GM20000 (cell line): ENCODE measurements around the gene AK5.
"Not testable (repeated sequence)": the region's sequence is repeated elsewhere in the genome, so short reads cannot be mapped to it uniquely, and the experiment has no call there.

ENCODE experiments used
- DNase-seq: peaks from one replicate; pipeline ENCODE4 v3.0.0; 2012; ENCODE audit warnings: low spot score
- TF ChIP-seq, protein P1 (sequence below): IDR thresholded peaks from 2 replicates; pipeline ENCODE4 v1.5.1; 2012; ENCODE audit warnings: mild to moderate bottlenecking, control low read depth; ENCODE audit errors: extremely low read depth, missing control alignments

AK5 gene

DNA sequence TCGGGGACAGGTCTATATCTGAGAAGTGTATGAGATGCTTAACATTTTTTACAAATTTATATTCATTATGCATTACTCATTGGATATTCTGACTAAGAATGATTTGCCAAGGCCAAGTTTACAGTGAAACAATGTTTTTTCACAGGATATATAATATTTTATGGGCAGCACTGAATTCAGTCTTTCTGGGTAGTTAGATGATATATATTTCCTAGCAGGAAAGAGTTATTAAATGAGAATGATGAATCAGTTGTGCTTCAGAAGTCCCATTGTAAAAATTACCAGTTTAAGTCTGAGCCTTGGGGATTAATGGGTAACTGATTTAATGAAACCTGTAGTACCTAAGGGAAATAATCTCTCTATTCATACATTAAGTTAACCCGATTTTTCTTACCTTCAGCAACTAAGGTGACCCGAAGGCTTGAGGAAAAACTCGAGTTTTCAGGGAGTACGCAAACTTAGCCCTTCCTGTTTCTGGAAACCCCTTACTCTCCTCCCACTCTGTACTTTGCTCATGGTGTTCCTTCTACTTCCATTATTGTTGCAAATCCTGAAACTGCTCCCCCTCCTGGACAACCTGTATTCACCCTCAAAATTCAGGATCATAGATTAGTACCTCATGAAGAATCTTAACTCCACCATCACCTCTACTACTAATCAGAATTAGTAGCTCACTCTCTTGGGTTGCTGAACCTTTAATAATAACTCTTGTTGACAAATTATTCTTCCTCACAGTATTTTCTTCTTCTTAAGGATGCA lies 135.1 kb downstream of the AK5 start:
- DNase-seq: no peak
- TF ChIP-seq, protein P1, sequence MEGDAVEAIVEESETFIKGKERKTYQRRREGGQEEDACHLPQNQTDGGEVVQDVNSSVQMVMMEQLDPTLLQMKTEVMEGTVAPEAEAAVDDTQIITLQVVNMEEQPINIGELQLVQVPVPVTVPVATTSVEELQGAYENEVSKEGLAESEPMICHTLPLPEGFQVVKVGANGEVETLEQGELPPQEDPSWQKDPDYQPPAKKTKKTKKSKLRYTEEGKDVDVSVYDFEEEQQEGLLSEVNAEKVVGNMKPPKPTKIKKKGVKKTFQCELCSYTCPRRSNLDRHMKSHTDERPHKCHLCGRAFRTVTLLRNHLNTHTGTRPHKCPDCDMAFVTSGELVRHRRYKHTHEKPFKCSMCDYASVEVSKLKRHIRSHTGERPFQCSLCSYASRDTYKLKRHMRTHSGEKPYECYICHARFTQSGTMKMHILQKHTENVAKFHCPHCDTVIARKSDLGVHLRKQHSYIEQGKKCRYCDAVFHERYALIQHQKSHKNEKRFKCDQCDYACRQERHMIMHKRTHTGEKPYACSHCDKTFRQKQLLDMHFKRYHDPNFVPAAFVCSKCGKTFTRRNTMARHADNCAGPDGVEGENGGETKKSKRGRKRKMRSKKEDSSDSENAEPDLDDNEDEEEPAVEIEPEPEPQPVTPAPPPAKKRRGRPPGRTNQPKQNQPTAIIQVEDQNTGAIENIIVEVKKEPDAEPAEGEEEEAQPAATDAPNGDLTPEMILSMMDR: no peak

DNA sequence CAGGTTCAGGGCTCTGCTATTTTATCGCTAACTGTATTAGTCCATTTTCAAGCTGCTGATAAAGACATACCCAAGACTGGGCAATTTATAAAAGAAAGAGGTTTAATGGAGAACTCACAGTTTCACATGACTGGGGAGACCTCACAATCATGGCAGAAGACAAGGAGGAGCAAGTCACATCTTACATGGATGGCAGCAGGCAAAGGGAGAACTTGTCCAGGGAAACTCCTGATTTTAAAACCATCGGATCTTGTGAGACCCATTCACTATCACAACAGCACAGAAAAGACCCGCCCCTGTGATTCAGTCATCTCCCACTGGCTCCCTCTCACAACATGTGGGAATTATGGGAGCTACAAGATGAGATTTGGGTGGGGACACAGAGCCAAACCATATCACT lies 136.2 kb downstream of the AK5 start:
- not testable (repeated sequence) for DNase-seq

DNA sequence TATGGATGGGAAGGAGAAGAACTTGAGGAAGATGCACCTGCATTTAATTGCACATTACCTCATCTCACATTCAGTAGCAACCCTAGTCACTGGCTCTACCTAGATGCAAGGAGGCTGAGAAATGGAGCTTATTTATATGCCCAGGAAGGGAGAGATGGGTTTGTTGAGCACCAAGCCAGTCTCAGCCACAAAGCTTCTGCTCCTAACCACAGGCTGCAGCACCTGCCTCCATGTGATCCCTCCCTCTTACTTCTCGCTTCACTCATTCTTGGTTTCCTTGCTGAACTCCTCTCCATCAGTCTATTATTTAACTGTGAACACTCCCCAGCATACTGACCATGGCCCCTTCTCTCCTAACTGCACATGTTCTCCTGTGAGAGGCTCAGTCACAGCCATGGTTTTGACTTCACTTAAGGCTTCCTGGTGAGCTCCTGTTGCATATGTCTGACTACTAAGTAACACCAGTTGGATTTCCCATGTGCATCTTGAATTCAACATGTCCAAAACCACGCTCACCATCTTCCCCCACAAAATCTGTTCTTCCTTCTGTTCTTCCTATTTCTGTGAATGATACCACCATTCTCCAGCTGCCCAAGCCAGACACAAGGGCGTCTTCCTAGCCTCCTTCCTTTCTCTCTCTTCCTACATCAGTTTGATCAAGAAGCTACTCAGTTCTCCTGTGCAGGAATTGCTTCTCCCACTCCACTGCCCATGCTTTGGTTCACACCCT lies 139.8 kb downstream of the AK5 start:
- no peak for DNase-seq
- TF ChIP-seq, protein P1: no peak

DNA sequence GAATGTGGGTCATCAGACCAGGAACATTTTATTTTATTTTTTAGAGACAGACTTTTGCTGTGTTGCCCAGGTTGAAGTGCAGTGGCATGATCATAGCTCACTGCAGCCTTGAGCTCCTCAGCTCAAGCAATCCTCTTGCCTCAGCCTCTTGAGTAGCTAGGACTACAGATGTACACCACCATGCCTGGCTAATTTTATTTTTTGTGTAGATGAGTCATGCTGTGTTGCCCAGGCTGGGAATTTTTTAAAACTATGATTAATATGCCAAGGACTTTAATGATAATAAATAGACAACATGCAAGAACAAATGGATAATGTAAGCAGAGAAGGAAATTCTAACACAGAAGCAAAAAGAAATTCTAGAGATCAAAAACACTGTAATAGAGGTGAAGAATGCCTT lies 142.4 kb downstream of the AK5 start:
- TF ChIP-seq, protein P1: no peak
- DNase-seq: no peak

DNA sequence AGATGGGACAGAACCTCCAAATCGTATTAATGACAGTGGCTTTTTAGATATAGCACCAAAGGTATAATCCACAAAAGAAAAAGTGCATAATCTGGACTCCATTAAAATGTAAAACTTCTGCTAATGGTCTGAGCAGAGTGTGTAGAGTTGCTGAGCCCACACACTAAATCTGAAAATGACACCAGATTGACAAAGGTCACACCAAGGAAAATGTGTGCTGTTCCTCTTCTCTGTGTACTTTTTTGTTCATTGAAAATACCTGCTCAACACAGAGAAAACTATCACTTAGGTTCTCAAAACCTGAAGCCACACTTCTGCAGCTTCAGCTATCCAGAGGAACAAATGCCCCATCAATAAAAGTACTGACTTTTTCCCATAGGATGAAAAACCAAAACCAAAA lies 146.2 kb downstream of the AK5 start:
- no peak for DNase-seq
- TF ChIP-seq, protein P1: no peak

DNA sequence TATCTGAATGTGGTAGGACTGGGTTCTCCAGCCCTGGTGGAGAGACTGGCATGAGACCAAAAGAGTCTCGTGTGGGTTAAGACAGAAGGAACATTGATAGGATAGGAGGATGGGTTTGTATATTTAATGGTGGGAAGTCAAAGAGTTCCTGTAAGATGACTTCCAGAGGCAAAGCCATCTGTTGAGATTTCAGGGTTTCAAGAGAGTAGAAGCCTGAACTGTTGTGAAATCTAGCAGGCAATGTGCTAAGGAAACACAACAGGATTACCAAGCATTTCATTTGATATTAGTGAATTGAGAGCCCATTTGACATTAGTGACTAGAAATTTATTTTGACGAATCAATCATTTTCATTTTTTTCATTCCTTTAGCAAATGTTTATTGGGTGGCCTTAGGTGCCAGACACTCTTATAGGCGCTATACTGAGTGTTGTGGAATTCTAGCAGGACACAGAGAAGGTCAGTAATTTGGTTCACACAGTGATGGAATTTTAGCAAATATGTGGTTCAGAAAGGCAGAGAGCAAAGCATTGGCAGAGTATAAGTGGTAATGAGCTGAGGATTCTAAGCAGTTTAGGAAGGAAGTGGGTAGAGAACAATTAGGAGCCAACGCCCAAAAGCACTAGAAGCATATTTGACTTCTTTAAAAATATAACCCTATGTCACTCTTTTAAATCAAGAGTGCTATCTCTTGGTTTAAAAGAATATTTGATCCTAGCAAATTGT lies 149.3 kb downstream of the AK5 start:
- DNase-seq: no peak
- TF ChIP-seq, protein P1: no peak

DNA sequence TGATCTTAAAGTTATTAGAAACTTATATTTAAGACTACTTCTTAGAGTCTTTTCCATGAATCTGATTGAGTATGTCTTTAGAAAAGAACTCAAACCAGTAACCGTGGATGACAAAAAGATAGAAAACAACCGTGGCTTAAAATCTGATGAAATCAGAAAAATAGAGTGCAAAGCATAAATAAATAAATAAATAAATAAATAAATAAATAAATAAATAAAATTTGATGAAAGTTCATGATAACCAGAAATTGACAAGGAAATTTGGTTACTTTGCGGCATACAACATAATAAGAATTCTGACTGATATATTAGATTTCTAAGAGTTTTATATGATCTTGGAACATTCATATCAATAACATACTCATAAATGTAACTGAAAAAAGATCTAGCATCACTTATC lies 152.1 kb downstream of the AK5 start:
- DNase-seq: no peak
- TF ChIP-seq, protein P1: no peak
